Stimulated activated CD8-positive, alpha-beta memory T cell treated with anti-CD3 and anti-CD28 coated beads, Interleukin-4, amount 100 ng/mL, for 24 hours (primary cell): ENCODE results near the gene RNF145.
"Not testable (repeated sequence)": the region's sequence is repeated elsewhere in the genome, so short reads cannot be mapped to it uniquely, and the experiment has no call there.

Source experiments
- DNase-seq: peaks from one replicate; pipeline ENCODE4 v3.0.0-alpha.2; 2020; ENCODE audit warnings: low read depth

The RNF145 gene, protein sequence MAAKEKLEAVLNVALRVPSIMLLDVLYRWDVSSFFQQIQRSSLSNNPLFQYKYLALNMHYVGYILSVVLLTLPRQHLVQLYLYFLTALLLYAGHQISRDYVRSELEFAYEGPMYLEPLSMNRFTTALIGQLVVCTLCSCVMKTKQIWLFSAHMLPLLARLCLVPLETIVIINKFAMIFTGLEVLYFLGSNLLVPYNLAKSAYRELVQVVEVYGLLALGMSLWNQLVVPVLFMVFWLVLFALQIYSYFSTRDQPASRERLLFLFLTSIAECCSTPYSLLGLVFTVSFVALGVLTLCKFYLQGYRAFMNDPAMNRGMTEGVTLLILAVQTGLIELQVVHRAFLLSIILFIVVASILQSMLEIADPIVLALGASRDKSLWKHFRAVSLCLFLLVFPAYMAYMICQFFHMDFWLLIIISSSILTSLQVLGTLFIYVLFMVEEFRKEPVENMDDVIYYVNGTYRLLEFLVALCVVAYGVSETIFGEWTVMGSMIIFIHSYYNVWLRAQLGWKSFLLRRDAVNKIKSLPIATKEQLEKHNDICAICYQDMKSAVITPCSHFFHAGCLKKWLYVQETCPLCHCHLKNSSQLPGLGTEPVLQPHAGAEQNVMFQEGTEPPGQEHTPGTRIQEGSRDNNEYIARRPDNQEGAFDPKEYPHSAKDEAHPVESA

DNA sequence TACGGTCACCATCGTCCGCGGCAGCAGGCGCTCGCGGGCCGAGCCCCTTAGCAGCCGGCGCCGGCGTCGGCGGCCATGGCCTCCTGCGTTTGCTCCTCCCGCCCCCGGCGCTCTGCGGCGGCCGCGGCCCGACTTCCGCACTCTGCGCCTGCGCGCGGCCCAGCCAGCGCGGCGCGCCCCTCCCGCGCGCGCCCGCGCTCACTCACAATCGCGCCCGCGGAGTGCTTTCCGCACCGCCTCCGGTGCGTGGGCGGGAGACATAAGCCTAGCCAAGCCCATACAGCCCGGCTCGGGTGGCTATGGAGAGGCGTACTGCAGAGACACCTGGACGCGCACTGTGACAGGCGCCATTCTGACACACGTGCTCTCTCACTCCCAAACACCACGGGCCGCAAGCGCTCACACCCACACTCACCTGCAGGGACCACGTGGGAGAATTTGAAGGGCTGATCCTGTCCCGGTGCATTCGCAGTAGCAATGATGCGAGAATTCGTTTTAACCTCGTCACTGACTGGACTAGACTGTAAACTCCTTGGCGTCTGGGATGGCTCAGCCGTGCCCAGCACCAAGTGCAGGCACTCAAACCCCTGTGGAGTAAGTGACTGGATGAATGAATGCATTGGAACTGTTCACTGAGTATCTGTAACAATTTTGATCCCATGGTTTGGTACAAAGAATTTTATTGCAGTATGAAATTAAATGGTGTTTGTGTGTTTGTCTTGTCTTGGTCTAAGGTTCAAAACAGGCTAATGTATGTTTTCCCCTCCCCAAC lies at the start of gene RNF145:
RNF145 (minus strand) TSS at position 116 of the 772 bp plus-strand sequence. CDS start 5,936 bp downstream, outside the sequence.
- peak; percentile 85 for DNase-seq

- no peak for DNase-seq
Observed at GRCh38 chr5:159258361-159258760, 49.0 kb upstream of the RNF145 start.

- no peak for DNase-seq
Observed at GRCh38 chr5:159257629-159258283, 48.4 kb upstream of the RNF145 start.

- no peak for DNase-seq
Observed at GRCh38 chr5:159257007-159257406, 47.7 kb upstream of the RNF145 start.

GRCh38 chr5:159252195-159252594 lies 42.8 kb upstream of the RNF145 start:
- DNase-seq, result no peak

DNA sequence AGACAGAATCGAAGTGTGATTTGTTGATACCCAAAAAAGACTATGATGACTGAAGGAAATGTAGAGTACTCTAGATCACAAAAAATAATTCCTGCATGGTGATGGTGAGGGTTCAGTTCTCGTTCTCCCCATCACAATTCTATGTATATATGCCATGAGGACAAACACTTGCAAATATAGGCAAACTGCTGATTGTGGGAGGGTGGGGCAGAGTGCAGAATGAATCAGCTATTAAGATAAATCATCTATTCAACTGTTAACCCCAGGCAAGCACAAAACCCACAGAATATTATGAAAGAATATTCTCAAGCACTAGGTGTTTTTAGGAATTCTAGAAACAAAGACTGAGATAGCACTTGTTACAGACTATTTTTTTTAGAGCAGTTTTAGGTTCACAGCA lies 39.8 kb upstream of the RNF145 start:
- no peak for DNase-seq

DNA sequence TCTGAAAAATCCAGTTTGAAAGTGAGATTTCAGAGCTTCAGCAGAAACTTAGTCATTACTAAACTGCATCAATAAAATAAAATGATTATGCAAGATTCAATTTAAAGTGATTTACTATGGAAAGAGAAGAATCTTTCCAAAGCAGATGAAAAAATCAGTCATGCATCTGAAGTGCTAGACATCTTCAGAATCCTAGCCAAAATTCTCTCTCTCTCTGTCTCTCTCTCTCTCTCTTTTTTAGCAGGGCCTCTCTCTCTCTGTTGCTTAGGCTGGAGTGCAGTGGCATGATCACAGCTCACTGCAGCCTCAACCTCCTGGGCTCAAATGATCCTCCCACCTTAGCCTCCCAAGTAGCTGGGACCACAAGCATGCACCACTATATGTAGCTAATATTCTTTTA lies 35.5 kb upstream of the RNF145 start:
- DNase-seq, result no peak

GRCh38 chr5:159244163-159244562 lies 34.8 kb upstream of the RNF145 start:
- no peak for DNase-seq

GRCh38 chr5:159243385-159243784 lies 34.0 kb upstream of the RNF145 start:
- no peak for DNase-seq

- DNase-seq, result no peak
Observed at GRCh38 chr5:159242656-159243055, 33.3 kb upstream of the RNF145 start.

GRCh38 chr5:159241946-159242552 lies 32.7 kb upstream of the RNF145 start:
- no peak for DNase-seq

DNA sequence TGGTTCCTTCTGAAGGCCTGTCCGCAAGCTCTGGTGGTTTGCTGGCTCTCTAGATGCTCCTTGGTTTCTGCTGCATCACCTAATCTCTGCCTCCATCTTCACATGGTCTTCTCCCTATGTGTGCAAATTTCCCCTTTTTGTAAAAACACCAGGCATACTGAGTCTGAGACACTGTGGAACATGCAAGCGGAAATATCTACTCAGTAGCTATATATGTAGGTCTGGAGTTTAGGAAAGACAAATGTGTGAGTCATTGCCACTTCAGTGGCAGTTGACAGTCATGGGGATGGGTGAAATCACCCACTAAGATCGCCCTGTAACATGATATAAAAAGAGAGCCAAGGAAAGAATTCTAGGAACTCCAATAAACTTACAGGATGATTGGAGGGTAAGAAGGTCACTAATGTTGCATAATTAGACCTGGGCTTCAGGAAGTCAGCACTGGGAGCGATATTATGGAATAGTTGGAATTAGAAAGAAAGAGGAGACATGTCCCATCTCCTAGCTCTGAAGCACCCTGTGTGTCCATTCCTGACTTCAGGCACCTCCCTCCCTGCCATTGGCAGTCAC lies 31.0 kb upstream of the RNF145 start:
- DNase-seq, result no peak

DNA sequence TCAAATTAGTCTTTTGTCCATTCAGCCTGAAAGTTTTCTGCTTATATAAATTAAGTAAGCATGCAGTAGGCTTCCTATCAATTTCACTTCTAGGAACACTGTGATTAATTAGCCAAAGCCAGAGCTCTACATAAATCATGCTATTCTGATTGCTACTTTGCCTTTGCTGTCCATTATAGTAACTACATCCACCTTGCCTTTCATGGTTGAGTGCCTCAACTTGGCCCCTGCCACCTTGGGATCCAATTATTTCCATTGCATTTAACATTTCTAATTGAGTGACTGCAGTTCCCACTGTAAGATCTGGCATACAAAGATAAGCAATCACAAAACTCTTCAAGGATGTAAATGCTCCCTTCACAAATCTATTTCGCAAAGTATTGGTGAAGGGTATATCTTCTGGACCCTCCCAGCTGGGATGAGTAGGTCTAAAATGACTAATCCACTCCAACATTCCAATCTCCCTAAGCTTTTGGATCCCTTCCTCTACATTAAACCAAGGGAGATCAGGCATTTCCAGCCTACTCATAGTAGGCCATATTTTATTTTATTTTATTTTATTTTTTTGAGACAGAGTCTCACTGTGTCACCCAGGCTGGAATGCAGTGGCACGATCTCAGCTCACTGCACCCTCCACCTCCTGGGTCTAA lies 26.6 kb upstream of the RNF145 start:
- not testable (repeated sequence) for DNase-seq

DNA sequence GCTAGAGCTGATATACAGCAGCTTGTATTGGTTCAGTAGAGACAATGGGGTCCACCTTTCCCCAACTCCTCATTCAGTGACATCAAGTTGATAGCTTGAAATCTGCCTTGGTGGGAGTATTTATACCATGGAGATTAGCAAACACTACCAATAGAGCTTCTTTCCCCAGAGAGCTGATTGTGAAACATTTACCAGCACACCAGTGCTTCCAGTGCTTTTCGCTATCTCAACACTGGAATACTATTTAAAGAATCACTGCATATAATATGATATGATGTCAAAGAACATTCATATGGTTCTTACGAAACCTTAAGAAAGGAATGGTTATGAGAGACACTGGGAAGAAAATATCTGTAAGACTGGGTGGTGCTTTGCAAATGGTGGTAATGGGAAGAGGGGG lies 21.8 kb upstream of the RNF145 start:
- no peak for DNase-seq

DNA sequence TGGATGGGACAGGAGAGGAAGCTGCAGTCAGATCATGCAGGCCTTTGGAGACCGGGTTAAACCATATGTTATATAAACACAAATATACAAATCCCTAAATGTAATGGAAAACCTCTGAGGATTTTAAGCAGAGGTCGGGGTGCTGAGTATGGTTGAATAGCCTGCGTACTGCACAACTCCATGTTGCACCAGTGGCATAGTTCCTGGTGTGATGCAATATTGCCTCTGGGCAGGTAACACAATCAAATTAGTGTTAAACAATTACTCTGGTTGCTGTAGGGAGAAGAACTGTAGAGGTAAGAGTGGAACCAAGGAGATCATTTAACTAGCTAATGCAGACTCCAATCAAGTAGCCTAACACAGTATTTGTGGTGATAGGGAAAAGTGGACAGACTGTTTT lies 21.3 kb upstream of the RNF145 start:
- no peak for DNase-seq

GRCh38 chr5:159228097-159228496 lies 18.7 kb upstream of the RNF145 start:
- DNase-seq, result not testable (repeated sequence)

GRCh38 chr5:159227452-159227851 lies 18.1 kb upstream of the RNF145 start:
- no peak for DNase-seq

DNA sequence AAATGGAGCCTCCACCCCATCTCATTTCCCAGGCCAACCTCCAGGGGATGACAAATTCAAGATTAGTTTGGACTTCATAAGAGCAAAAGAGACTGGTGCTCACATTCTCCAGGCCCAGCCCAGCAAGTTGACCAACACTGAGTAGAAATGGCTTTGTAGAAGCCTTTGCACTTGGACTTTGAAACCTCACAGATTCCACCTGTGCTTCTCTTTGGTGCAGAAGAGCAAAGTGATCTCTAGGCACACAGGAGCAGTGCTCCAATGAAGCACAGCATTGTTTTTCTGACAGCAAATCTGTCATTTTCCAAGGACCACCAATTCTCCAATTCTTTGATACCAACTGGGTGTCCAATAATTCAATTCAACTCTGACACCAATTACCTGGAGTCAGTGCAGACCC lies 17.1 kb upstream of the RNF145 start:
- no peak for DNase-seq

DNA sequence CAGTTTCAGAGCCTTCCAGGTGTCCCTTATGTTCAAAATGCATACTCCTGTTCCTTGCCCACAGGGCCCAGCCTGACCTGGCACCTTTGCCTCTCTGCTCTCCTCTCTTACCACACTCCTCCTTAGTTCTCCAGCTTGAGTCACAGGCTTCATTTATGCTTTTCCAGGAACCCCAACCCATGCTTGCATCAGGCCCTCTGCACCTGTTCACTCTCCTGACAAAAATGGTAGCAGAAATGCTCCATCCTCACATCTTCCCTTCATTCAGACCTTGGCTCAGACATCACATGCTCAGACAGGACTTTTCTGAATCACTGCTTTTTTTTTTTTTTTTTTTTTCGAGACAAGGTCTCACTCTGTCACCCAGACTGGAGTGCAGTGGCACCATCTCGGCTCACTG lies 15.1 kb upstream of the RNF145 start:
- DNase-seq, result no peak

GRCh38 chr5:159223469-159223868 lies 14.1 kb upstream of the RNF145 start:
- no peak for DNase-seq

DNA sequence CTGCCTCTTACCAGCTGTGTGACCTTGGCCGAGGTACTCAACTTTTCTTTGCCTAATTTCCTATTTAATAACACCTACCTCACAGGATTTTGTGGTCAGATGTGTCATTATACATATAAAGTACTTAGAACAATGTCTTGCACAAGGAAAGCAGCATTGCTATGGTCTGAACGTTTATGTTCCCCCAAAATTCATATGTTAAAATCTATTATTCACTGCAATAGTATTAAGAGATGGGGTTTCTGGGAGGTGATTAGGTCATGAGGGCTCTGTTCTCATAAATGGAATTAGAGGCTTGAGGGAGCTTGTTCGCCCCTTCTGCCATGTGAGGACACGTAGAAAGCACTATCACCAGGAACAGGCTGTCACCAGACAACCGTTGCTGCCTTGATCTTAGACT lies 10.9 kb upstream of the RNF145 start:
- DNase-seq, result no peak
